Endothelial cell of umbilical vein (primary cell): Measurements from ENCODE around the gene MYBBP1A. TPM values are rescaled to one million over a fixed set of nuclear protein-coding genes. Genes with fewer than 3 reads are reported as not detected.

Experiments
- BruUV-seq: library from RNA; stranded (reverse); fragments of 400-500 nt; replicated peaks from 2 replicates; lab custom pipeline; 2021; lab: Mats Ljungman, UMichigan
- CTCF ChIA-PET: fragments of 300-600, 350-600 bp; sonication (Branson Sonifier 250); formaldehyde crosslinking; loops from one replicate; lab custom pipeline; 2021; ENCODE audit warnings: antibody characterized with exemption, inconsistent platforms; lab: Charles Lee
- POLR2A ChIA-PET: fragments of 300-600, 350-600 bp; sonication (Branson Sonifier 250); formaldehyde crosslinking; loops from one replicate; lab custom pipeline; 2021; ENCODE audit warnings: antibody characterized with exemption, inconsistent platforms; lab: Charles Lee
- DNase-seq: peaks from one replicate; pipeline ENCODE4 v3.0.0-alpha.2; 2011; ENCODE audit warnings: low read depth, low spot score
- FAIRE-seq: peaks from 2 replicates; lab custom pipeline; 2011; peaks lifted over from hg19 to GRCh38; lab: Jason Lieb, UNC
- H2AFZ ChIP-seq: 2 replicates; pipeline ENCODE4 v1.6.0; 2012; ENCODE audit warnings: low read depth, low read length, control low read depth, inconsistent platforms
- H3K27ac ChIP-seq: 2 replicates; pipeline ENCODE4 v1.5.1; 2011; ENCODE audit warnings: low read depth, mild to moderate bottlenecking, control low read depth, low read length, moderate library complexity; ENCODE audit not compliant: insufficient read depth
- H3K27me3 ChIP-seq, 2 experiments: 2 replicates each; pipeline versions ENCODE4 v1.6.0 to v1.6.1; 2011; ENCODE audit warnings: low read length in 2 of 2, mixed read lengths in 1 of 2; ENCODE audit not compliant: control insufficient read depth in 2 of 2, insufficient read depth in 2 of 2
- H3K36me3 ChIP-seq, 2 experiments: 2 replicates in 1 of 2; 3 replicates in 1 of 2; pipeline ENCODE4 v1.5.1; 2011; ENCODE audit warnings: low read length in 2 of 2, mild to moderate bottlenecking in 1 of 2, moderate library complexity in 1 of 2; ENCODE audit not compliant: control insufficient read depth in 2 of 2, insufficient read depth in 2 of 2; ENCODE audit errors: extremely low read depth in 1 of 2
- H3K4me1 ChIP-seq: 3 replicates; pipeline ENCODE4 v1.5.1; 2011; ENCODE audit warnings: mild to moderate bottlenecking, low read length; ENCODE audit not compliant: control insufficient read depth, insufficient read depth; ENCODE audit errors: extremely low read depth
- H3K4me2 ChIP-seq: 2 replicates; pipeline ENCODE4 v1.6.1; 2011; ENCODE audit warnings: low read length, control low read depth, mixed read lengths; ENCODE audit not compliant: insufficient read depth
- H3K4me3 ChIP-seq, 3 experiments: fragments of 200-600 bp in 1 of 3; sonication (generic), shearing (Covaris generic) in 1 of 3; replicated peaks in 1 of 3; 2 replicates each; pipeline ENCODE4 v1.5.1; 2011 to 2016; ENCODE audit warnings: control low read depth in 3 of 3, low read length in 3 of 3, mild to moderate bottlenecking in 2 of 3, inconsistent platforms in 1 of 3, low read depth in 1 of 3, moderate library complexity in 1 of 3; ENCODE audit not compliant: insufficient read depth in 1 of 3
- H3K79me2 ChIP-seq: 2 replicates; pipeline ENCODE4 v1.6.0; 2012; ENCODE audit warnings: low read length, inconsistent platforms; ENCODE audit not compliant: control insufficient read depth, insufficient read depth
- H3K9ac ChIP-seq: replicated peaks from 2 replicates; pipeline ENCODE3; 2011; ENCODE audit warnings: low read length, control low read depth; ENCODE audit not compliant: insufficient read depth; ENCODE audit errors: extremely low read depth
- H3K9me1 ChIP-seq: replicated peaks from 3 replicates; pipeline ENCODE4 v1.6.0; 2011; ENCODE audit warnings: mild to moderate bottlenecking, low read length; ENCODE audit not compliant: control insufficient read depth, insufficient read depth; ENCODE audit errors: extremely low read depth
- H3K9me3 ChIP-seq: replicated peaks from 2 replicates; pipeline ENCODE4 v1.5.1; 2012; ENCODE audit warnings: low read length, inconsistent platforms; ENCODE audit not compliant: control insufficient read depth, insufficient read depth
- H4K20me1 ChIP-seq: replicated peaks from 2 replicates; pipeline ENCODE3; 2011; ENCODE audit warnings: mild to moderate bottlenecking, low read length; ENCODE audit not compliant: control insufficient read depth, insufficient read depth; ENCODE audit errors: extremely low read depth
- CTCF ChIP-seq, 2 donors: IDR thresholded peaks; 1 replicate in 1 of 2; 2 replicates in 1 of 2; pipeline ENCODE4 v1.5.1; 2011; ENCODE audit warnings: low read length in 2 of 2, mild to moderate bottlenecking in 2 of 2, moderate library complexity in 2 of 2, control low read depth in 1 of 2, inconsistent platforms in 1 of 2, low read depth in 1 of 2; ENCODE audit not compliant: insufficient read depth in 1 of 2; ENCODE audit errors: extremely low read depth in 1 of 2
- EZH2 ChIP-seq: IDR thresholded peaks from 2 replicates; pipeline ENCODE4 v1.6.1; 2012; ENCODE audit warnings: borderline replicate concordance, low read depth, mild to moderate bottlenecking, moderate library complexity, low read length, inconsistent platforms; ENCODE audit not compliant: severe bottlenecking
- FOS ChIP-seq: IDR thresholded peaks from 2 replicates; pipeline ENCODE4 v1.6.1; 2011; ENCODE audit warnings: mild to moderate bottlenecking, low read length, moderate library complexity, borderline replicate concordance; ENCODE audit not compliant: insufficient read depth
- GATA2 ChIP-seq: IDR thresholded peaks from 2 replicates; pipeline ENCODE4 v1.7.0; 2011; ENCODE audit warnings: low read depth, mild to moderate bottlenecking, moderate library complexity, mixed read lengths, low read length; ENCODE audit not compliant: insufficient read length, insufficient read depth
- JUN ChIP-seq: IDR thresholded peaks from 2 replicates; pipeline ENCODE4 v1.6.1; 2011; ENCODE audit warnings: borderline replicate concordance, low read depth; ENCODE audit not compliant: insufficient read length, insufficient read depth
- MAX ChIP-seq: IDR thresholded peaks from 2 replicates; pipeline ENCODE4 v1.6.1; 2011; ENCODE audit not compliant: insufficient read depth, insufficient read length
- MYC ChIP-seq: IDR thresholded peaks from one replicate; pipeline ENCODE4 v1.6.1; 2011; ENCODE audit warnings: mild to moderate bottlenecking, low read depth, low read length
- POLR2A ChIP-seq: IDR thresholded peaks from 2 replicates; pipeline ENCODE4 v1.6.1; 2012; ENCODE audit warnings: low read depth, mild to moderate bottlenecking, control low read depth, low read length
- dilution Hi-C: fragments of 300-500 bp; cut with MboI; formaldehyde crosslinking; loops from one replicate; pipeline ENCODE4 v1.15.0; 2019; ENCODE audit warnings: low sequenced_read_pairs; ENCODE audit not compliant: extremely low pct_ligation_motif_present
- intact Hi-C: fragments of 100-400 bp; cut with micrococcal nuclease; formaldehyde crosslinking; loops from one replicate; pipeline ENCODE4 v1.10.0; 2022
- polyA plus RNA-seq, 4 experiments: library from polyadenylated mRNA; depleted of rRNA in 3 of 4; stranded (reverse) in 3 of 4; unstranded in 1 of 4; fragments of >200 nt; gene quantifications; 2 replicates each; pipeline versions ENCODE4 v1.2.1 to v1.2.3, GENCODE V29; 2011 to 2012; ENCODE audit warnings: missing spikeins in 1 of 4
- total RNA-seq: library from RNA; stranded (reverse); gene quantifications from 2 replicates; pipeline ENCODE4 v1.2.3, GENCODE V29; 2021

Gene MYBBP1A
- total and polyA plus RNA-seq, 2 donors (not counting 3 experiments of a cell fraction or from before 2014, with no cell fraction given), result 26.8 to 79.2 TPM

- Histone ChIP-seq H3K27me3 (no peaks in the 10 kb centered on the region), H3K4me2 (no peak overlapping the region), H3K9ac (no peak overlapping the region), H3K79me2 (no peaks in the 10 kb centered on the region), H3K4me1 (no peaks in the 10 kb centered on the region), H3K36me3 (no peaks in the 10 kb centered on the region), H4K20me1 (no peaks in the 10 kb centered on the region), H3K9me1 (no peaks in the 10 kb centered on the region), H3K4me3 (no peak overlapping the region), H3K27ac (no peak overlapping the region), H2AFZ (no peak overlapping the region), H3K9me3 (no peaks in the 10 kb centered on the region)
- FAIRE-seq, result no peak
- dilution Hi-C loops (no loop called here), intact Hi-C loops (no loop called here)
- ChIA-PET CTCF (interaction anchor here (0.6 to 1.6 kb wide), 2 partner anchors 9 to 14 kb away, joined by 3 to 4 read pairs; partner anchors contain the start of gene SPNS2), POLR2A (no interaction called here)
- no TSS peak for BruUV-seq
- TF ChIP-seq MYC, result no peak
- TF ChIP-seq MAX, result no peak
- no peak for TF ChIP-seq CTCF (IDR thresholded peaks at IDR 0.05; ENCODE audit: extremely low read depth in 1 of 2, insufficient read depth in 1 of 2, low read depth in 1 of 2, low read length in 2 of 2)
- no peak for TF ChIP-seq FOS
- TF ChIP-seq POLR2A, result no peak
- TF ChIP-seq GATA2, result no peak
- TF ChIP-seq EZH2, result no peak
- TF ChIP-seq JUN, result no peak
- no peak for DNase-seq
Observed at GRCh38 chr17:4490109-4490591, 65.0 kb downstream of the MYBBP1A start.
